Kidney epithelial cell (primary cell): ENCODE data around the gene ASCL4. TPM values are rescaled to one million over a fixed set of nuclear protein-coding genes. Genes with fewer than 3 reads are reported as not detected.

Source experiments
- DNase-seq: peaks from one replicate; pipeline ENCODE4 v3.0.0-alpha.2; 2010; ENCODE audit warnings: low read depth
- H3K27me3 ChIP-seq: 2 replicates; pipeline ENCODE4 v1.6.0; 2011; ENCODE audit warnings: low read length; ENCODE audit not compliant: control insufficient read depth, insufficient read depth
- H3K36me3 ChIP-seq: 2 replicates; pipeline ENCODE4 v1.5.1; 2011; ENCODE audit warnings: low read length; ENCODE audit not compliant: control insufficient read depth, insufficient read depth
- H3K4me3 ChIP-seq: 2 replicates; pipeline ENCODE4 v1.5.1; 2011; ENCODE audit warnings: low read depth, mild to moderate bottlenecking, control low read depth, low read length
- total RNA-seq: library from RNA; depleted of rRNA; stranded (reverse); fragments of >200 nt; gene quantifications from 2 replicates; pipeline ENCODE4 v1.2.3, GENCODE V29; 2015
- TF ChIP-seq, protein P1 (sequence below): IDR thresholded peaks from 2 replicates; pipeline ENCODE4 v1.5.1; 2011; ENCODE audit warnings: mild to moderate bottlenecking, moderate library complexity, low read length, control low read depth, inconsistent platforms; ENCODE audit not compliant: insufficient read depth, poor library complexity, severe bottlenecking

ASCL4 gene
- total RNA-seq, 1 donor from 2014 or later, result not detected

DNA sequence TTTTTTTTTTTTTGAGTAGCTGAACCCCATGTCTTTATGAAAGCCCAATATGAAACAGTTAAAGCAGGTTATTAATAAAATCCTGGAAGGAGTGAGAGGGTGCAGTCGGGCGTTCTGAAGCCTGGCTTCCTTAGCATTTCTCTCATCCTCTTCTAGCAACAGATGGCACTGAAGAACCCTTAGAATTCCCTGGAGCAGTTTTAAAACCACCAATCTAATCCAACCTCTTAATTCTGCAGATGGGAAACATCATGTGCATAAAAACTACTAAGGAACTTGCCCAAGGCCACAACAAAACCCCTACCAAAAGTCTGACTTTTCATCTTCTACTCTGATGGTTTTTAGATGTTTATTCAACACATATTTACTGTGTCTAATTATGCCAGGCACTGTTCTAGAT, 38.7 kb upstream of the ASCL4 start:
- no peak for DNase-seq
- Histone ChIP-seq H3K27me3 (no peaks in the 10 kb centered on the region), H3K4me3 (no peak overlapping the region), H3K36me3 (peaks cover 1% of the 10 kb centered on the region)
- TF ChIP-seq, protein P1, sequence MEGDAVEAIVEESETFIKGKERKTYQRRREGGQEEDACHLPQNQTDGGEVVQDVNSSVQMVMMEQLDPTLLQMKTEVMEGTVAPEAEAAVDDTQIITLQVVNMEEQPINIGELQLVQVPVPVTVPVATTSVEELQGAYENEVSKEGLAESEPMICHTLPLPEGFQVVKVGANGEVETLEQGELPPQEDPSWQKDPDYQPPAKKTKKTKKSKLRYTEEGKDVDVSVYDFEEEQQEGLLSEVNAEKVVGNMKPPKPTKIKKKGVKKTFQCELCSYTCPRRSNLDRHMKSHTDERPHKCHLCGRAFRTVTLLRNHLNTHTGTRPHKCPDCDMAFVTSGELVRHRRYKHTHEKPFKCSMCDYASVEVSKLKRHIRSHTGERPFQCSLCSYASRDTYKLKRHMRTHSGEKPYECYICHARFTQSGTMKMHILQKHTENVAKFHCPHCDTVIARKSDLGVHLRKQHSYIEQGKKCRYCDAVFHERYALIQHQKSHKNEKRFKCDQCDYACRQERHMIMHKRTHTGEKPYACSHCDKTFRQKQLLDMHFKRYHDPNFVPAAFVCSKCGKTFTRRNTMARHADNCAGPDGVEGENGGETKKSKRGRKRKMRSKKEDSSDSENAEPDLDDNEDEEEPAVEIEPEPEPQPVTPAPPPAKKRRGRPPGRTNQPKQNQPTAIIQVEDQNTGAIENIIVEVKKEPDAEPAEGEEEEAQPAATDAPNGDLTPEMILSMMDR, result no peak

DNA sequence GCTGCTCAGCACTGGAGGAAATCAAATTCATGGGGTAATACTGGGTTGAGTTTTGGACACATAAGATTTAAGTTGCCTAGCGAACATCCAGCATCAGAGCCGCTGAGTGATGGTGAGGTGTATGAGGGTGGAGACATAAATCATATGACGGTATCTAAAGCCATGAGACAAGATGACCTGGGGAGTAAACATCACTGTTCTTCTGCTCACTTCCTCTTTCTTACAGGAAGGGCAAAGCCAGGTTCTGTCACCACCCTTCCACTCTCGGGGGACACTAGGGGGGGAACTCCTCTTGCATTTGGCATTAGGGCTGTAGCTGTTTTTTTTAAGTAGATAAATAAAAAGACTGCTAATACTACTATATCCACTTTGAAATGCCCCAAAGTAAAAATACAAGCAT, 37.6 kb upstream of the ASCL4 start:
- H3K27me3 ChIP-seq, result no peaks in the 10 kb centered on the region
- peaks cover 1% of the 10 kb centered on the region for H3K36me3 ChIP-seq
- no peak for DNase-seq
- TF ChIP-seq, protein P1, result no peak
- no peak overlapping the region for H3K4me3 ChIP-seq

DNA sequence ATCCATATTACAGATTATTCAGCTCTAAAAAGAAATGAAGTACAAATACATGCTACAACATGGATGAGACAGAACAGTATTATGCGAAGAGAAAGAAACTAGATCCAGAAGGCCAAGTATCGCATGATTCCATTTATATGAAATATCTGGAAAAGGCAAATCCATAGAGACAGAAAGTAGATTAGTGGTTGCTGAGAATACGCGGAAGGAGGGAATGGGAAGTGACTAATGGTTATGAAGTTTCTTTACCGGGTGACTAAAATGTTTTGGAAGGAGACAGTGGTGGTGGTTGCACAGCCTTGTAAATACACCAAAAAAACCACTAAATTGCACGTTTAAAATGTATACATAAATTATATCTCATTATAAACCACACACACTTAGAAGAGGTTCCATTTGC, 26.0 kb upstream of the ASCL4 start:
- no peak for DNase-seq
- peaks cover 4% of the 10 kb centered on the region for H3K36me3 ChIP-seq
- H3K4me3 ChIP-seq, result no peak overlapping the region
- TF ChIP-seq, protein P1, result no peak
- no peaks in the 10 kb centered on the region for H3K27me3 ChIP-seq

DNA sequence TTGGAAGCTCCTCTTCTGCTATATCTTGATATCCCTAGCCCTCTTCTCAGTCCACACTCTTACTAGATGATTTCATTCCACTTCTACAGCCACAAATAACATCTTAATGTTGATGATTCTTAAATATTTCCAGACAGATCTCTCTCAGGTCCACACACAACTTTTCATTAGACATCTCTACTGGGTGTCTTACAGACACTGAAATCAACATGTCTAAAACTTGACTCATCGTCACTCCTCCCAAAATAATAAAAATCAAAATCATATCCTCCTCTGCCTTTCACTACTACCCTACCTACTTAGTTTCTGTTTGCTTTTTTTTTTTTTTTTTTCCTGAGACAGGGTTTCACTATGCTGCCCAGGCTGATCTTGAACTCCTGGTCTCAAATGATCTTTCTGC, 25.4 kb upstream of the ASCL4 start:
- H3K27me3 ChIP-seq, result no peaks in the 10 kb centered on the region
- no peak for DNase-seq
- TF ChIP-seq, protein P1, result no peak
- H3K36me3 ChIP-seq, result peaks cover 4% of the 10 kb centered on the region
- no peak overlapping the region for H3K4me3 ChIP-seq

DNA sequence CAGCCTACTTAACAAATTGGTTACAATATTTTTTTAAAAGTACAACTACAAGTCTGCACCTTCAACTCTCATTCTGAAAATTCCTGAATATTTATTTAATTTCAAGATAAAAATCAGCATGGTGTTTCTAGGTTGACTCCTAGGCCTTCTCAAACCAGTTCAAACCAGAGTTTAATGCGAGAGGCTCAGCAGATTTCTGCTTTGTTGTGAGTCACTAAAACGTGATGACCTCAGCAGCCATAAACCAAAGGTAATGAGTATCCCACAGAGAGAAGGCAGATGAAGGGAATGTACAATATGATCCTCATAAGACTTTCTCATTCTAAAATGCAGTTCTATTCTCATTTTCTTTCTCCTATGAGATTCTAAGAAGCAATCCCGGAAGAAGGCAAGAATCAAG, 15.1 kb upstream of the ASCL4 start:
- Histone ChIP-seq H3K36me3 (peaks cover 4% of the 10 kb centered on the region), H3K27me3 (no peaks in the 10 kb centered on the region), H3K4me3 (peak overlapping the region; percentile 85)
- TF ChIP-seq, protein P1, result no peak
- DNase-seq, result peak; percentile 85

DNA sequence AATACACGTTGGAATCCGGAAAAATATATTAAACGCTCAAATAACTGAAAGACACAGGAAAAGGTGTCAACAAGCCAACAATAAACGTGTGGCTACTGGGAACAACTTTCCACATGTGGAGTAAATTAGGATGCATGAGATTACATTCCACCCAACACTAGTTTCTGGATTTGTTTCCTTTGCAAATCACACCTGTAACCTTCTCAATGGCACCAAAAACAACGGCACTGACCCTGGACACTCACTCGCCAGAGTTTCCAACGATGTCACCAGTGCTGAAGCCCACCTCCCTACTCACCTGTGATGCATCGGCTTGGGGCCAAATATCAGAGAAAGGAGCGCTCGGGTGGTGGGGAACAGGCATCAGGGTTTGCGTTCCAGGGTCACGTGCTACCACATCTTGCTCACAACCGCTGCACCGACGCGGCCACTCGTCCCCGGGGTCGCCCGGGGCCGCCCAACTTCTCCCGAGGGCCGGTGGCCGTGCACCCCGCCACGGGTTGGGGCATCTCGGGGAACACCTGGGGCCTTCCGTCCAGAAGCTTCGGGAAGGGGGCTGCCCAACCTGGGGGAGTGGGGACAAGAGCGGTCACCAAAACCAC, 14.2 kb upstream of the ASCL4 start:
- TF ChIP-seq, protein P1, result no peak
- Histone ChIP-seq H3K27me3 (no peaks in the 10 kb centered on the region), H3K4me3 (peak overlapping the region; percentile 85), H3K36me3 (peaks cover 1% of the 10 kb centered on the region)
- no peak for DNase-seq
